HEK293 (cell line): ENCODE results near the gene PAK6.

Source experiments
- CTCF ChIA-PET: fragments of 350-600 bp; formaldehyde crosslinking; extraction: SDS; loops from one replicate; lab custom pipeline; 2021; ENCODE audit warnings: antibody characterized with exemption; lab: Yijun Ruan, JAX
- POLR2A ChIA-PET: fragments of 300-600 bp; formaldehyde crosslinking; extraction: SDS; loops from one replicate; lab custom pipeline; 2020; ENCODE audit warnings: antibody characterized with exemption, inconsistent platforms; lab: Yijun Ruan, JAX
- H3K27ac ChIP-seq: fragments of 200-500 bp; sonication (Bioruptor generic); 2 replicates; pipeline ENCODE4 v1.5.1; 2014; ENCODE audit warnings: low read depth, low read length, control low read depth, inconsistent platforms; ENCODE audit errors: extremely low read depth
- H3K36me3 ChIP-seq, 2 experiments: fragments of 200-500 bp in 1 of 2; sonication (Bioruptor generic) in 1 of 2; 1 replicate in 1 of 2; 2 replicates in 1 of 2; pipeline ENCODE4 v1.5.1; 2014 to 2017; ENCODE audit warnings: inconsistent platforms in 2 of 2, low read length in 2 of 2; ENCODE audit not compliant: control insufficient read depth in 2 of 2, insufficient read depth in 1 of 2
- H3K4me1 ChIP-seq: fragments of 200-500 bp; sonication (Bioruptor generic); 2 replicates; pipeline ENCODE4 v1.5.1; 2014; ENCODE audit warnings: mild to moderate bottlenecking, low read length, inconsistent platforms; ENCODE audit not compliant: control insufficient read depth, insufficient read depth
- H3K4me3 ChIP-seq: 2 replicates; pipeline ENCODE4 v1.5.1; 2011; ENCODE audit warnings: low read depth, mild to moderate bottlenecking, control low read depth, low read length, moderate library complexity
- H3K9me3 ChIP-seq: fragments of 200-500 bp; sonication (Bioruptor generic); 2 replicates; pipeline ENCODE4 v1.5.1; 2014; ENCODE audit warnings: low read depth, low read length, inconsistent platforms; ENCODE audit not compliant: control insufficient read depth, insufficient read depth
- EGR2 ChIP-seq: fragments of 450-650 bp; formaldehyde crosslinking; IDR thresholded peaks from 2 replicates; pipeline ENCODE4 v1.5.1; 2016; ENCODE audit warnings: low read depth, missing biosample characterization, missing genetic modification characterization
- IKZF3 ChIP-seq: fragments of 450-650 bp; IDR thresholded peaks from 2 replicates; pipeline ENCODE4 v1.5.0; 2018; ENCODE audit warnings: missing biosample characterization, mild to moderate bottlenecking, missing genetic modification characterization, moderate library complexity
- REPIN1 ChIP-seq: fragments of 450-650 bp; formaldehyde crosslinking; IDR thresholded peaks from 2 replicates; pipeline ENCODE4 v1.5.1; 2017; ENCODE audit warnings: missing biosample characterization, missing genetic modification characterization, low read depth
- ZBTB7A ChIP-seq: fragments of 450-650 bp; formaldehyde crosslinking; IDR thresholded peaks from 2 replicates; pipeline ENCODE4 v1.5.1; 2016; ENCODE audit warnings: low read depth, missing biosample characterization, missing genetic modification characterization
- ZFHX2 ChIP-seq: fragments of 450-650 bp; formaldehyde crosslinking; conservative IDR thresholded peaks from 2 replicates; pipeline ENCODE4 v1.5.1; 2016; ENCODE audit warnings: missing biosample characterization, missing genetic modification characterization
- ZIC2 ChIP-seq: fragments of 450-650 bp; formaldehyde crosslinking; IDR thresholded peaks from 2 replicates; pipeline ENCODE4 v1.5.1; 2016; ENCODE audit warnings: missing biosample characterization, missing genetic modification characterization
- ZNF10 ChIP-seq: fragments of 450-650 bp; formaldehyde crosslinking; IDR thresholded peaks from 2 replicates; pipeline ENCODE4 v1.5.1; 2017; ENCODE audit warnings: missing biosample characterization, missing genetic modification characterization
- ZNF311 ChIP-seq: fragments of 450-650 bp; formaldehyde crosslinking; IDR thresholded peaks from 2 replicates; pipeline ENCODE4 v1.5.1; 2017; ENCODE audit warnings: missing biosample characterization, missing genetic modification characterization, borderline replicate concordance
- ZNF621 ChIP-seq: fragments of 450-650 bp; formaldehyde crosslinking; IDR thresholded peaks from 2 replicates; pipeline ENCODE4 v1.5.1; 2017; ENCODE audit warnings: missing biosample characterization, missing genetic modification characterization
- ZNF658 ChIP-seq: fragments of 450-650 bp; formaldehyde crosslinking; IDR thresholded peaks from 2 replicates; pipeline ENCODE4; 2016; ENCODE audit warnings: missing biosample characterization, missing genetic modification characterization
- ZNF704 ChIP-seq: fragments of 450-650 bp; formaldehyde crosslinking; IDR thresholded peaks from 2 replicates; pipeline ENCODE4 v1.5.1; 2016; ENCODE audit warnings: missing biosample characterization, missing genetic modification characterization
- ZSCAN4 ChIP-seq: fragments of 450-650 bp; formaldehyde crosslinking; IDR thresholded peaks from 2 replicates; pipeline ENCODE4 v1.5.1; 2017; ENCODE audit warnings: missing biosample characterization, missing genetic modification characterization
- ZSCAN5A ChIP-seq: fragments of 450-650 bp; formaldehyde crosslinking; IDR thresholded peaks from 2 replicates; pipeline ENCODE4 v1.5.1; 2016; ENCODE audit warnings: missing biosample characterization, missing genetic modification characterization

PAK6 gene

GRCh38 chr15:40293006-40293405 is 54.1 kb downstream of the PAK6 start:
- ChIA-PET CTCF (interaction anchor here (0.6 to 2.3 kb wide), 6 partner anchors 13 to 62 kb away, joined by 3 to 12 read pairs (median 5); no protein-coding TSS in a partner anchor), POLR2A (no interaction called here)
- H3K9me3 ChIP-seq: no peaks in the 10 kb centered on the region
- H3K4me1 ChIP-seq: peaks cover 1% of the 10 kb centered on the region; the same call in 1 of the 2 replicates
- H3K27ac ChIP-seq: no peak overlapping the region
- TF ChIP-seq ZSCAN4 (tag by site-specific recombination) (no peak), ZNF311 (tag by site-specific recombination) (no peak)
- no peaks in the 10 kb centered on the region for H3K36me3 ChIP-seq
- no peak overlapping the region for H3K4me3 ChIP-seq

- CTCF ChIA-PET: interaction anchor here (0.6 to 1.4 kb wide), 5 partner anchors 15 to 43 kb away, joined by 3 to 6 read pairs (median 3); no protein-coding TSS in a partner anchor
- POLR2A ChIA-PET: no interaction called here
These were observed 55.3 kb downstream of the PAK6 start for GRCh38 chr15:40293905-40294895.

GRCh38 chr15:40295297-40295696 is 56.4 kb downstream of the PAK6 start:
- Histone ChIP-seq H3K4me1 (no peaks in the 10 kb centered on the region; the same call in 1 of the 2 replicates), H3K4me3 (no peak overlapping the region), H3K36me3 (no peaks in the 10 kb centered on the region), H3K9me3 (no peaks in the 10 kb centered on the region), H3K27ac (no peak overlapping the region)
- ChIA-PET CTCF (interaction anchor here (0.6 to 1.4 kb wide), 4 partner anchors 14 to 42 kb away, joined by 3 to 4 read pairs (median 3); no protein-coding TSS in a partner anchor), POLR2A (no interaction called here)
- TF ChIP-seq REPIN1 (tag by site-specific recombination): no peak
- no peak for TF ChIP-seq ZNF658
- no peak for TF ChIP-seq ZNF10 (tag by site-specific recombination)
- no peak for TF ChIP-seq ZNF621
- no peak for TF ChIP-seq ZNF704 (tag by site-specific recombination)
- TF ChIP-seq ZBTB7A: no peak
- TF ChIP-seq ZIC2 (tag by site-specific recombination): peak; percentile 22; the same call in 1 of the 2 replicates
- TF ChIP-seq ZSCAN5A (tag by site-specific recombination): no peak

More at GRCh38 chr15:40293905-40294895, 55.3 kb downstream of the PAK6 start:
- peak; percentile 84 for TF ChIP-seq EGR2 (tag by site-specific recombination)
- no peak for TF ChIP-seq IKZF3 (tag by site-specific recombination)
- TF ChIP-seq ZFHX2 (tag by site-specific recombination): peak; percentile 79
- no peaks in the 10 kb centered on the region for H3K36me3 ChIP-seq
- H3K4me1 ChIP-seq: no peaks in the 10 kb centered on the region; the same call in 1 of the 2 replicates
- H3K27ac ChIP-seq: no peak overlapping the region
- H3K4me3 ChIP-seq: no peak overlapping the region
- no peaks in the 10 kb centered on the region for H3K9me3 ChIP-seq
